ENCODE data around the gene SLC25A47. TPM values are rescaled to one million over a fixed set of nuclear protein-coding genes. Genes with fewer than 3 reads are reported as not detected.
"Not testable (repeated sequence)": the region's sequence is repeated elsewhere in the genome, so short reads cannot be mapped to it uniquely, and the experiment has no call there.

The SLC25A47 gene, protein sequence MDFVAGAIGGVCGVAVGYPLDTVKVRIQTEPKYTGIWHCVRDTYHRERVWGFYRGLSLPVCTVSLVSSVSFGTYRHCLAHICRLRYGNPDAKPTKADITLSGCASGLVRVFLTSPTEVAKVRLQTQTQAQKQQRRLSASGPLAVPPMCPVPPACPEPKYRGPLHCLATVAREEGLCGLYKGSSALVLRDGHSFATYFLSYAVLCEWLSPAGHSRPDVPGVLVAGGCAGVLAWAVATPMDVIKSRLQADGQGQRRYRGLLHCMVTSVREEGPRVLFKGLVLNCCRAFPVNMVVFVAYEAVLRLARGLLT
- not detected in 2 replicates for total RNA-seq (2014; rRNA removed; shearing (Covaris generic))

DNA sequence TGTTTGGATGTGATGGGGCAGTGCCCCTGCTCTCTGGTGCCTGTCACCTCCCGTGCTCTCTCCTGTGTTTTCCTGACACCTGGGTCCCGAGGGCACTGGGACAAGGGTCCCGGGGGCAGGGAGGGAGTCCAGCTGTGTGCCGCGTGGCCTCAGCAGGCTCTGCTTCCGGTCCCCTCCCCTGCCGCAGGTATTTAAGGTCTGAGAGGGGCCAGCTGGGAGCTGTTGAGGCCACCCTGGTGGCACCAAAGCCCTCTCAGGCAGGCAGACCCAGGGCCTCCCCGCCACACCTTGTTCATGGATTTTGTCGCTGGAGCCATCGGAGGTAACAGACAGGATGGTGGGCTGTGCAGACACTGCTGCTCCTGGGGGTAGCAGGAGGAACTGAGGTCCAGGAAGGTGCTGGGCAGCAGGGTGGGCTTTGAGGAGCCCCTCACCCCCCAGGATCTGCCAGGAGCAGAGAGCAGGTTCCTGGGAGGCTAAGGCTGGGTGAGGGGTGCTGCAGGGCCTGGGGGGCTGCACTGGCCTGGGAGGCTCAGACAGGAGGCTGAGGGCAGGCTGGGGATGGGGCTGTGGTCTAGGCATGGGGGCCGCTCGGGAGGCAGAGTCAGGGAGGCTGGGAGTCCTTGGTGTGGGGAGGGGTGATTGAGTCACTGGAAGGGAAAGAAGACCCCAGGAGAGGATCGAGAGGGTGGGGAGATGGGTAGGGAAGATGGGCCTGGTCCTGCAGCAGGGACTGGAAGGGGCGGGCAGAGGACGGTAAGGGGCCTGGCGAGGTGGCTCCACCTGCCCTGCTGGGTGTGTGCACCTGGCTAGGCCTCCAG lies at the start of gene SLC25A47:
Gene SLC25A47 (plus strand): TSS at position 219 of the 821 bp plus-strand sequence. CDS start 76 bp downstream, at position 295.
- DNase-seq (ENCODE audit: low read depth) = no peak

DNA sequence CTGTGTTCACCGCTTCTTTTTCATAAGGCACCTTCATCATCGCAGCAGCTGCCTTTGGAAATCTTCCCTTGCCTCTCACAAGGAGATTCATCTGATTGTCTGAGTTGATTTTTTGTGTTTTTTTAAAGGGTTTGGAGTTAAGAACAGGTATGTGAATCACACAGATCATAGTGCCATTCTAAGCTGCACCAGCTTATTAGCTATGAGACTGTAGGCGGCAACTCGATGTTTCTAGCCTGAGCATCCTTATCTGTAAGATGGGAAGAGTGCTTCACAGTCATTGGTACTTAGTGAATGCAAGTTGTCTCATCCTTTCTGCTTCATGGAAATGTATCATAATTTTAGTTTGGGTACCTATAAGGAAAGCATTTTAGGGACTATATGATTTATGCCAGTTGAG lies 48.9 kb upstream of the SLC25A47 start:
- DNase-seq (ENCODE audit: low read depth) = no peak

DNA sequence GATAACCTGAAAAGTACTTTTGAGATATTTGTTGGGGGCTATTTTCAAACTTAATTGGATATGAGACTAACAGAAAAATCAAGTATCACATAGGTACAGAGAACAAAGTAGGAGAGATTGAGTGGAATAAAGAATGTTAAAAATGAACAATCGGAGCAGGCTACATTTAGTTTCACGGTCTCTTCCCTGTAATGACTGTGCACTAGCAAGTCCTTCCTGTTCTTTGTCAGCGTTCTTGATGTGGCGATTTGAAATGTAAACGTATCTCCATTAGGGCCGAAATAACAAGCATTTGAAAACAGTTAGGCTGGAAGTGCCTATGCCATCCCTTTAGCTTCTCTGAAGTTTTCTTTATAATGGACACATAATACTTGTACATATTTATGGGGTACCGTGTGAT lies 47.9 kb upstream of the SLC25A47 start:
- no peak for DNase-seq (ENCODE audit: low read depth)

DNA sequence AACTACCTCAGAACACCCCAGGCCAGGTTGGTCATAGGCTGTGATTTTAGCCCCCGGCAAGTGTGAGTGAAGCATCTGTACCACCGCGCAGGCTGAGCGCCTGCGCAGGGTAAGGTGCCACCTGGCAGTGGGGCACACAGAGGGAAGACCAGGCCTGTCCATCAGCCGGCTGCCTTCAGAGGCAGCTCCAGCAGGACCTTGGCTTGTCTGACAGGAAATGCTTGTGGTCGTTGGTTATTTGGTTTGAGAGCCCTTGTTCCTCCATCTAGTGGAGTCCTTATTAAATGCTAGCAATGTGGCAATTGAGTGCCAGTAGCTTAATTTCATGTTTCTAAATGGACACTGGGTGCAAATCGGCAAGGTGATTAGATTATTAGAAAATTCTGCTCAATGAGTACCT lies 44.4 kb upstream of the SLC25A47 start:
- peak; percentile 77 for DNase-seq (ENCODE audit: low read depth)

DNA sequence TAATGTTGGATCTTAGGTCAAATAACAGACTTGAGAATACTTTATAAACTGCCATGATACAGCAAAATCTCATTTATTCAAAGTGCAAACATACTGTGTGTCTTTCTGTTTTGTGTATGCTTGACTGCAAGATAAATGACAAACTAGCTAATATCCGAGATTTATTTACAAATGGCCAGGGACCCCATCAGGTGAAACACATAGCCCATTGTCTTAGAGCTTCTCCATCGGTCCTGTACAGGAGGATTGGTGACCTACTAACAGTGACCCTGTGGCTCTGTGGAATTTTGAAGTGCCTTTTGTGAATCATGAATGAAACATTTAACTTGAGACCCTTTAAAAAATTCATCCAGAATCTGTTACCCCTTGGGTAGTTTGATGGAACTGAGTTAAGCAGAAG lies 44.0 kb upstream of the SLC25A47 start:
- no peak for DNase-seq (ENCODE audit: low read depth)

DNA sequence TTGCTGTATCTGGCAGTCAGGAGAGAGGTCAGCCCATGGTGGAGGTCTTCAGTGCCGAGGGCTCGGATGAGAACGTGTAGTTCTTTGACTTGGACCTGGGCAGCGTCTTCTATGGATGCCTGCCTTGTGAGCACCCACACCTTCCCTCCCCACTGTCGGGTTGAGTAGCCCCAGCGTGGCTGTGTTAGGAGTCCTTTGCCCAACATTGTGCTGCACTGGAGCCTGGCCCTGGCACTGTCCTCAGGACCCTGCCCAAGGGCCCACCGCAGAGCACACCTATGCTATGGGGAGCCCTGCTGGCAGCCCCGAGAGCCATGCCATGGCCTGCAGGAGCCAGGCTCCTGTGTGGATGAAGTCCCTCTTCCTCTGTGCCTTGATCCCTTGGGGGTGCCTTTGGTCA lies 43.6 kb upstream of the SLC25A47 start:
- DNase-seq (ENCODE audit: low read depth) = no peak

DNA sequence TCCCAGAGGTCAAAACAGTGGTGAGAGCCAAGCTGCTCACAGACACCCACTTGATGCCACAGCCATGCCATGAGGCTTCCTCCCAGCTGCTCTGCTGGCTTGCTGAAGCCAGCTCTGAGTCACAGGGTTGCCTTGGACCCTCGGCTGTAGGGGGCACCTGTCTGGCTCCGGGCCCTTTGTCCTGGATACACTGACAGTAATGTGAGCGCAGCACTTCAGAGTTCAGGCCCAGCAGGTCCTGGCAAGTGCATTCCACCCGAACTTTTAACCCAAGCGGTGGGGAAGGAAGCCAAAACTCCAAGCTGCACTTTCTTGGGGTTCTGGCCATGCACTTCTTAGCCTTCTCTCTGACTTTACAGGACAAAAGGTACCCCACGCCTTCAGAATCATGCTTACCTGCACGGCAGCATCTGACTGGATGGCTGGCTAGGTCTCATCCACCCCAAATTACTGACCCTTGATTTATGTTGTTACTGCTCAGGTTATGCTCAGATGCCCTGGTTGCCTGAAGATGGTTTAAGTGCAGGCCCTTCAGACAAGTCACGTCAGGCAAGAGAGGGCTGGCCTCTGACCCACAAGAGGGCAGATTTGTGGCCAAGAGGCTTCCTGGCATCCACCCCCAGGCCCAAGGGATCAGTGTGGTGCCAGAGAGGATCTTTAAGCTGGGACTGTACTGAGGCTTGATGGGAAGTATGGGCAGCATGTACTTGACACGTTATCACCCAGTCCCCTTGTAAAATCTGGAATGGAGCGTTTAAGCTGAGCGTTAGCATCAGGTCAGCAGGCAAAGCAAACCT lies 41.7 kb upstream of the SLC25A47 start:
- DNase-seq (ENCODE audit: low read depth) = peak; percentile 13

DNA sequence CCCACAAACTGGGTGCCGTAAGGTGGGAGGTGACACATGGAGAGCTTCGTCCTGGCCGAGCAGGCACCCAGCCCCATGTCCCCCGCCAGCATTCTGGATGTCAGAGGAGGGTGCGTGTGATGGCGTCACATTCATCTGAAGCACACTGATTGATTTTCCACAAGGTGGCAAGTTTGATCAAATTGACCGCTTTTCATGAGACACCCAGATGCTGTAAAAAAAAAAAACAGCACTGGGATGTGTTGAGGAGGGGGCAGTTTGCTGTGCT lies 41.1 kb upstream of the SLC25A47 start:
- DNase-seq (ENCODE audit: low read depth) = no peak

DNA sequence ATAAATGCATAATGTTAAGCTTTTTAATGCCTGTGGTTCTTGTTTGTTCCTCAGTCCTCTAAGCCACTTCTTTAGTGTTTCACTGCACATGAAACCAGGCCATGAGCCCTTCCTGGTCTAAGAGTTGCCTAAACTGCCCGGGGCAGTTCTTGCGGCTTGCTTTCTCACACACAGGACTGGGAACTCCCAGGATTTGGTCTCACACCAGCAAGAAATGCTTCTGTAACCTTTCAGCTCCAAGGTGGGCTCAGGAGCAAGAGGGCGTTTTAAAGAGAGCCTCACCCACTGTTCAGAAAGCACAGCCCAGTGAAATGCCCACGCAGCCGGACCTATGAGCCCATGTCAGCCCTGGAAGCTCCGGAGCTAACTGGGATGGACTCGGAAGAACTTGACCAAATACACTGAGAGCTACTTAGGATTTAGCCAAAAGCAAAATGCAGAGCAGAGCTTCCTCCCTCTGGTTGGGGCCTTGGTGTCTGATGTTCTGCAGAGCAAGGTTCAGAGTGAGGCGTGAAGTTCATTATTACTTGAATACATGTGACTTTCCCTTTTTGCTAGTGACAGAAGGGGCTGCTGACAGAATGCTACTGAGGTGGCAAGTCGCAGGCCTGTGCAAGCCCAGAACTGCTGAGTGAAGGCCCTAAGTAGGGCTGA lies 40.2 kb upstream of the SLC25A47 start:
- no peak for DNase-seq (ENCODE audit: low read depth)

DNA sequence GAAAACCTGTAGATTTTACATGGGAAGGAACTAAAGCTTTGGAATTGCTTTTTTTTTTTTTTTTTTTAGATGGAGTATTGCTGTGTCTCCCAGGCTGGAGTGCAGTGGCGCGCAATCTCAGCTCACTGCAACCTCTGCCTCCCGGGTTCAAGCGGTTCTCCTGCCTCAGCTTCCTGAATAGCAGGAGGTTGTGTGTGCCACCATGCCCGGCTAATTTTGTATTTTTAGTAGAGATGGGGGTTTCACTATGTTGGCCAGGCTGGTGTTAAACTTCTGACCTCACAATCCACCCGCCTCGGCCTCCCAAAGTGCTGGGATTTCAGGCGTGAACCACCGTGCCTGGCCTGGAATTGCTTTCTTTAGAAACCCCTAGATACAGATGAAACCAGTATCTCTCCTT lies 39.7 kb upstream of the SLC25A47 start:
- DNase-seq (ENCODE audit: low read depth) = not testable (repeated sequence)

DNA sequence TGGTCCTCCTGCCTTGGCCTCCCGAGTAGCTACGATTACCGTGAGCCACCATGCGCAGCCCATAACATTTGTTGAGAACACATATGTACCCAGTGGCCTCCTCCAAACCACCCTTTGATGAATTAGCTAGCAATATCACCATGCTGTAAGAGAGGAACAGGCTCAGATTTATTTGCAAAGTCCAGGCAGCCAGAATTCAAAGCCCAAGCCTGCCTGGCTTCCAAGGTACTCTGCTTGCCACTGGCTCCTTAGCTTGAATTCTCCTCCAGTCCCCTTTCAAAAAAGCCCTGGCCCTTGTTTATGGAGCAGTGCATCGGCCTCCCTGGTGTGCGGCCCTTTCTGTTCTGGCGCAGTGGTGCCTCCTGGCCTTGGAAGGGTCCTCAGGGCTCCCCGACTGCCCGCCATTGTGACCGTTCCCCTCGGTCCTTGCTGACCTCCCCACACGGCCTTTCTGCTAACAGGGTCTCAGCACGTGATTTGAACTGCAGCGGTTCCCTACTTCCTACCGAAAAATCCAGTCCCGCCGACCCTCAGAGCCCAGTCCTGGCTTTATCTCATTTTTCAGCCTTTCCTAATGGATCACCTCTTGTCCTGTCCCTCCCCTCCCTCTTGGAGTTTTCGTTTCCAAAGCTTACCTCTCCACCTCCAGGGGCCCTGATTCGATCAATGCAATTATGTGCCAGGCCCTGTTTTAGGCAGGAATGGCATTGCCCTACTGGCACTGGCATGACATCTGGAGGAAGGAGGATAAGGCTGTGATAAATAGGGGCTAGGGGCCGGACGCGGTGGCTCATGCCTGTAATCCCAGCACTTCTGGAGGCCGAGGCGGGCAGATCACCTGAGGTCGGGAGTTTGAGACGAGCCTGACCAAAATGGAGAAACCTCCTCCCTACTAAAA lies 38.9 kb upstream of the SLC25A47 start:
- no peak for DNase-seq (ENCODE audit: low read depth)

DNA sequence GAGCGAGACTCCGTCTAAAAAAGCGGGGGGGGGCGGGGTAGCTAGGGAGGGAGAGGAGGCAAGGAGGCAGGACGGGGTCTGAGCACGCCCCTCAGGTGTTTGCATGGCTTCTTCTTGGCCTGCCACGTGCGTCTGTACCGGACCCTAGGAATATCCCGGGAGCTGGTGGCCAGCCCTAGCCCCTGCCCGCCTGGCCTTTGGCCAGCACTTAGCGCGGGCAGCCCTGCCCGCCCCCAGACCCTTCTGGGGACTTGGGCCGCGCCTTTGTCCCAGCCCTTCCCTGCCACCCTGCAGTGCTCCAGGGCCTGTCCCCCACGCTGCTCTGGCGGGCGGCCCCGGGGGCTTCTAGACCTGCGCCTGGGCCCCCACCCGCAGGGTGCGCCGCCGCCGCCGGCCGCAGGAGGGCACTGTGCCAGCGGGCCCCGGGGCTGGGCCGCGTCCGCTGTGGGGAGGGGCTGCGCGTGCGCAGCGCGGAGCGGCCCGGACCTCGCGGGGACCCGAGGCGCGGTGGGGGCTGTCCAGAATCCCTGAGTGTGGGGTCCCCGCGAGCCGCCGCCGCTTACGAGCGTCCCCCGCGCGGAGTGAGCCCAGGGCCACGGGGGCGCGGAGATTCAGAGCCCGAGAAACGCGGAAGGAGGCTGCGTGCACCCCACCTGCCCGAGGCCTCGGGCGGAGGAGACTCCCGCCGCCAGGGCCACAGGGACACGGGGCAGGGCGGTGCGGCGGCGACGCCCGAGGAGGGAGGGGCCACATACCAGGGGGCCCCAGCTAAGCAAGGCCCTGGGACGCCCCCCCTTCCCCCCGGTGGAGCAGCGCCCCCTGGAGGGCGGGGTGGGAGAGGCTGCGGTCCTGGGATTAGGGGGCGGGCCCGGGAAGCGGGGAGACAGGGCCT lies 37.9 kb upstream of the SLC25A47 start:
- DNase-seq (ENCODE audit: low read depth) = peak; percentile 79

DNA sequence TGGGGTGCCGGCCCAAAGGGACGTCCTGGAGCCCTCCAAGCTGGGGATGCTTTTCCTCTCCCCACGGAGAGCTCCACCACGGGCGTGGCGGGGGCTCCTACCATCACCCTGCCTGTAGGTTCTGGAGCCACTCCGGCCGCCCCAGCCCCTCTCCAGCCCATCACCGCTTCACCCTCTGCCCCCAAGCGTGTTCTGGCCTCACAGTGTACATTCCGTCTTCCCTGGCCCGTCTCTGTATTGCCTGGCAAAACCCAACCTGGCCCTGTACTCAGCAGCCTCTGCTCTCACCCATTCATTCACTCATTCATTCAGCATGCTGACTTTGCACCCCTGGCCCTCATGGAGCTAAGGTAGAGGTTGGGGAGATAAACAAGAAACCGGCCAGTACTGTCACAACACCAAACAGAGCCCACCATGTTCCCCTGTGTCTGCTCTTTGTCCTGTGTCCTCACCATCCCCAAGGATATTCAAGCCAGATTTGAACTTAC lies 37.2 kb upstream of the SLC25A47 start:
- DNase-seq (ENCODE audit: low read depth) = no peak

DNA sequence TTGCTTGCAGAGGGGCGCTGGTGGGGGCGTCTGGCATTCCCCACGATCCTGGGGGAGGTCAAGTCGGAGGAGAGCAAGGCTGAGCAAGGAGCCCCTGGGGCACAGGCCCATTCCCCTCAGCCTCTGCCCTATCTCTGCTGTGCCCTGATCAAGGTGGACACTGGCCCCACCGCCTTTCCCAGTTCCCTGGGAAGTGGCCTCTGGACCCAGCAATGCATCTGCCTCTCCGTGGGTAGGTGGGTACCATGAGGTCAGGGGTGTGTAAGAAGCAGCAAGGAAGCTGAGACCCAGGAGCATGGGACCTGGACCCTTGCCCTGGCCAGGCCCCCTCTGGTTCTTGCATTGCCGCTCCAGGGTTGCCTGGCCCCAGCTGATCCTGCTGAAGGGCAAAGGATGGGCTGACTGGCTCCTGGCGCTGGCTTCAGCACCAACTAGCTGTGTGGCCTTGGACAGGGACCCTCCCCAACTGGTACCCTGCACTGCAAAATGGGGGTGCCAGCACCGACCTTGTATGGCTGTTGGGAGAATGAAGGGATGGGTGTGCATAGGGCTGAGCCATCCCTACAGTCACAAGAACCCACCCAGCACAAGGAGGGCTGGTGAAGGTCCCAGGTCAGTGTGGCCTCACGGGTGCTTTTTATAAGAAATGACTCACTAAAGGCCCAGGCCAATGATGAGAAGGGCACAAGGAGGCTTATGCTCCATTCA lies 36.5 kb upstream of the SLC25A47 start:
- no peak for DNase-seq (ENCODE audit: low read depth)

DNA sequence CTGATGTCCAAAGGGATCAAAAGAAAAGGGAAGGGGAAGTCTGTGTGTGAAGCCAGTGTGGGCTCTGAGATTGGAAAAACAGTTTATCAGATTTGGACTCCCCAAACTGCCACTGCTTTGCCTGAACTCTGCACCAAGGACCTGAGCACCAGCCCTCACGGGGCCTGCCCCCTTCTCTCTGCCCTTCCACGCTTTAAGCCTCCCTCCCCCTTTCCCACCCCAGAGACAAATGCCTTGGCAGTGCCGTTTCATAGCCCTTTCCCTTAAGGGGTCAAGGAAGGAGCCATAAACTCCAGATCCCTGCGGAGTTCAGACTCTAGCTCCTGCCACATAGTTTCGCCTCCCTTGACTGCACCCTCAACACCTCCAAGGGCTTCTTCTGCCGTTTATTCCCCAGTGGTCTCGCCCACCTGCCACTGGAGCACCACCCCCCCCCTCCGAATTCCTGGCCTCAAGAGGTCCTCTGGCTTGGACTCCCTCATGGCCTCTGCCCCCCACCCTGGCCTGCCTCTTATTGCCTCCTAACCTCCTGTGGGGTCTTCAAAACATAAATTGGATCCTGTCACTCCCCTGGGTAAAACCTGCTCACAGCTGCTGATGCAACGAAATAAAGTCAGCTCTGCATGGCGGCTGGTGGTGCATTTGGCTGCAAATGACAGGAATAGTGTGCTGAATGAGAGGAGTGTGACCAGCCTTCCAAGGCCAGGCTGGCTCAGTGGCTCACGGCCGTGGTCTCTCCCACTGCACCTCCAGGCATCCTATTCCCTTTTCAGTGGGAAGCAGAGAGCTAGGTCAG lies 35.7 kb upstream of the SLC25A47 start:
- no peak for DNase-seq (ENCODE audit: low read depth)

DNA sequence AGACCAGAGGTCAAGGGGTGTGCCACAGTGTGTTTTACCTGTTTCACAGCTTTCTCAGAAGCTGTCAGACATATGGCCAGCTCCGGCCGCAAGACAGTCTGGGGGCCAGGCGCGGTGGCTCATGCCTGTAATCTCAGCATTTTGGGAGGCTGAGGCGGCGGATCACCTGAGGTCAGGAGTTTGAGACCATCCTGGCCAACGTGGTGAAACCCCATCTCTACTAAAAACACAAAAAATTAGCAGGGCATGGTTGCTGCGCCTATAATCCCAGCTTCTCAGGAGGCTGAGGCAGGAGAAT lies 35.2 kb upstream of the SLC25A47 start:
- DNase-seq (ENCODE audit: low read depth) = not testable (repeated sequence)

DNA sequence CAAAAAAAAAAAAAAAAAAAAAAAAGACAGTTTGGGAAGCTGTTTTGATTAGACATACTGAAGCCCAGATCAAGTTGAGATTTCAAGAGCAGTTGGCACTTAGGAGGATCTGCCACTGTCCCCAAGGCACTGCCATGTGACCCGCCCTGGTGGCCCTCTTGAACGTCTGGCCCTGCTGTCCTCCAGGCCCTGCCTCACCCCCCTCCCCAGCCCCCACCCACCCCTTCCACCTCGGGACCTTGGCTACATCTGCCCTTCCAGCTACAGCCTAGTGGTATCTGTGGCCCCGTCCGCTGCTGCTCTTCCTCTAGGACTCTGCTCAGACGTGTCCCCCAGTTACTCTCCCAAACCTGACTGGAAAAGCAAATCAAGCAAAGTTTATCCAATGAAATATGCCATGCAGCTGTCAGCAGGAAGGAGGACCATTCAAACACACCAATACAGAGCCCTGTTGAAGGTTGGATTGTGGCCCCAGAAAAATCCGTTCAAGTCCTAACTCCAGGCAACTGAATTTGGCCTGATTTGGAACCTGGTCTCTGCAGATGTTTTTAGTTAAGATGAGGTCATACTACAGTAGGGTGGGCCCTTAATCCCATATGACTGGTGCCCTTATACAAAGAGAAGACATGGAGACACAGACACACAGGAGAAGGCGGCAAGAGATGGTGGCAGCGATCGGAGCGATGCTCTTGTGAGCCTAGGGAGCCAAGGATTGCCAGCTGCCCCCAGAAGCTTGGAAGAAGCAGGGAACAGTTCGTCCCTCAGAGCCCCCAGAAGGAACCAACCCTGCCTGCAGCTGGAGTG lies 34.6 kb upstream of the SLC25A47 start:
- DNase-seq (ENCODE audit: low read depth) = no peak
